Measurements from ENCODE around the gene KIAA1549.
"Not testable (repeated sequence)": the region's sequence is repeated elsewhere in the genome, so short reads cannot be mapped to it uniquely, and the experiment has no call there.

GRCh38 chr7:138811327-138811726 is 169.9 kb downstream of the KIAA1549 start:
- not testable (repeated sequence) for TF ChIP-seq POLR2A, CTCF, EP300 (IDR thresholded peaks at IDR 0.05)

Measured in gastroesophageal sphincter (tissue), 3 donors.